ENCODE measurements around the gene TIMM21.

DNA sequence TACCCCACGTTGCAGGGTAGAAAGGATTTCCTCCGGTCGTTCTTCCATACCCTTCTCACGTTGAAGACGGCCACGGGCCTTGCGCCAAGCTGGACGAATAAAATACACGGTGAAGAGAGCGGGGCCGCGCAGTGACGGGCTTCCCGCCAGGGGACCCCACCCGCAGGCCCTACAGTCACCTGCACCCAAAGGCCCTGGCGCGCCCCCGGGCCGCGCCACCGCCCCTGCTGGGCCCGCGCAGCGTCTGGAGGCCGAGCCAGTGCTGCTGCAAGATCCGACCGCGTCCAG lies 888 bp upstream of the TIMM21 start:
- TF ChIP-seq, protein P1, sequence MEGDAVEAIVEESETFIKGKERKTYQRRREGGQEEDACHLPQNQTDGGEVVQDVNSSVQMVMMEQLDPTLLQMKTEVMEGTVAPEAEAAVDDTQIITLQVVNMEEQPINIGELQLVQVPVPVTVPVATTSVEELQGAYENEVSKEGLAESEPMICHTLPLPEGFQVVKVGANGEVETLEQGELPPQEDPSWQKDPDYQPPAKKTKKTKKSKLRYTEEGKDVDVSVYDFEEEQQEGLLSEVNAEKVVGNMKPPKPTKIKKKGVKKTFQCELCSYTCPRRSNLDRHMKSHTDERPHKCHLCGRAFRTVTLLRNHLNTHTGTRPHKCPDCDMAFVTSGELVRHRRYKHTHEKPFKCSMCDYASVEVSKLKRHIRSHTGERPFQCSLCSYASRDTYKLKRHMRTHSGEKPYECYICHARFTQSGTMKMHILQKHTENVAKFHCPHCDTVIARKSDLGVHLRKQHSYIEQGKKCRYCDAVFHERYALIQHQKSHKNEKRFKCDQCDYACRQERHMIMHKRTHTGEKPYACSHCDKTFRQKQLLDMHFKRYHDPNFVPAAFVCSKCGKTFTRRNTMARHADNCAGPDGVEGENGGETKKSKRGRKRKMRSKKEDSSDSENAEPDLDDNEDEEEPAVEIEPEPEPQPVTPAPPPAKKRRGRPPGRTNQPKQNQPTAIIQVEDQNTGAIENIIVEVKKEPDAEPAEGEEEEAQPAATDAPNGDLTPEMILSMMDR (conservative IDR thresholded peaks at IDR 0.05; ENCODE audit: low read length), result no peak
- no peak for TF ChIP-seq EZH2phosphoT487 (IDR thresholded peaks at IDR 0.05; ENCODE audit: borderline replicate concordance)
